H9 (cell line): ENCODE measurements around the gene IQCN. TPM values are rescaled to one million over a fixed set of nuclear protein-coding genes. Genes with fewer than 3 reads are reported as not detected.

Experiments
- DNase-seq: peaks from one replicate; pipeline ENCODE4 v3.0.0-alpha.2; 2017
- H2AFZ ChIP-seq: one replicate; pipeline ENCODE4 v1.6.1; 2013; ENCODE audit warnings: mild to moderate bottlenecking, low read length, control low read depth, moderate library complexity
- H2AK5ac ChIP-seq: 2 replicates; pipeline ENCODE4 v1.6.1; 2013; ENCODE audit warnings: low read length, control low read depth, mixed read lengths; ENCODE audit not compliant: insufficient read length
- H2BK120ac ChIP-seq: one replicate; pipeline ENCODE4 v1.6.1; 2013; ENCODE audit warnings: low read depth, mild to moderate bottlenecking, low read length, control low read depth, inconsistent platforms; ENCODE audit not compliant: poor library complexity, severe bottlenecking
- H2BK12ac ChIP-seq: 2 replicates; pipeline ENCODE4 v1.6.1; 2013; ENCODE audit warnings: low read length, control low read depth, mixed read lengths, low read depth; ENCODE audit not compliant: insufficient read length
- H2BK15ac ChIP-seq: 2 replicates; pipeline ENCODE4 v1.6.1; 2013; ENCODE audit warnings: low read depth, low read length, control low read depth
- H2BK20ac ChIP-seq: one replicate; pipeline ENCODE4 v1.6.1; 2013; ENCODE audit warnings: low read depth, mild to moderate bottlenecking, low read length, control low read depth, inconsistent platforms; ENCODE audit not compliant: poor library complexity, severe bottlenecking
- H2BK5ac ChIP-seq: 2 replicates; pipeline ENCODE4 v1.6.1; 2013; ENCODE audit warnings: low read length, control low read depth, mixed read lengths; ENCODE audit not compliant: insufficient read length
- H3K14ac ChIP-seq: 2 replicates; pipeline ENCODE4 v1.6.1; 2013; ENCODE audit warnings: low read length, control low read depth; ENCODE audit not compliant: insufficient read depth
- H3K18ac ChIP-seq: 2 replicates; pipeline ENCODE4 v1.6.1; 2013; ENCODE audit warnings: low read depth, mild to moderate bottlenecking, mixed read lengths, low read length, control low read depth; ENCODE audit not compliant: insufficient read length
- H3K23ac ChIP-seq: 2 replicates; pipeline ENCODE4 v1.6.1; 2013; ENCODE audit warnings: low read length, control low read depth, mixed read lengths, low read depth; ENCODE audit not compliant: insufficient read length
- H3K23me2 ChIP-seq: 2 replicates; pipeline ENCODE4 v1.6.1; 2013; ENCODE audit warnings: low read depth, mild to moderate bottlenecking, mixed read lengths, low read length, control low read depth; ENCODE audit not compliant: insufficient read length, poor library complexity, severe bottlenecking
- H3K27ac ChIP-seq: 2 replicates; pipeline ENCODE4 v1.5.1; 2013; ENCODE audit warnings: low read length, control low read depth, mixed read lengths, low read depth; ENCODE audit not compliant: insufficient read length
- H3K27me3 ChIP-seq: 2 replicates; pipeline ENCODE4 v1.6.1; 2013; ENCODE audit warnings: low read length, control low read depth, inconsistent platforms; ENCODE audit not compliant: insufficient read depth
- H3K4ac ChIP-seq: 2 replicates; pipeline ENCODE4 v1.6.1; 2013; ENCODE audit warnings: low read depth, mild to moderate bottlenecking, control low read depth, inconsistent platforms, low read length, moderate library complexity
- H3K4me1 ChIP-seq: 2 replicates; pipeline ENCODE4 v1.6.1; 2013; ENCODE audit warnings: low read length, control low read depth, inconsistent platforms; ENCODE audit not compliant: insufficient read depth
- H3K4me2 ChIP-seq: 2 replicates; pipeline ENCODE4 v1.6.1; 2013; ENCODE audit warnings: low read length, control low read depth, mixed read lengths; ENCODE audit not compliant: insufficient read length, insufficient read depth
- H3K56ac ChIP-seq: 2 replicates; pipeline ENCODE4 v1.6.1; 2013; ENCODE audit warnings: low read depth, mild to moderate bottlenecking, mixed read lengths, low read length, control low read depth; ENCODE audit not compliant: insufficient read length
- H3K79me1 ChIP-seq: 2 replicates; pipeline ENCODE4 v1.6.1; 2013; ENCODE audit warnings: low read depth, mild to moderate bottlenecking, moderate library complexity, low read length, control low read depth, inconsistent platforms; ENCODE audit not compliant: insufficient read depth, poor library complexity, severe bottlenecking
- H3K79me2 ChIP-seq: 2 replicates; pipeline ENCODE4 v1.6.1; 2013; ENCODE audit warnings: low read length, control low read depth, inconsistent platforms; ENCODE audit not compliant: insufficient read depth
- H3K9ac ChIP-seq: 2 replicates; pipeline ENCODE4 v1.6.1; 2013; ENCODE audit warnings: low read length, control low read depth, mixed read lengths; ENCODE audit not compliant: insufficient read length; ENCODE audit errors: extremely low read depth
- H3K9me3 ChIP-seq: one replicate; pipeline ENCODE4 v1.6.1; 2013; ENCODE audit warnings: low read depth, low read length, inconsistent platforms; ENCODE audit not compliant: control insufficient read depth
- H3T11ph ChIP-seq: one replicate; pipeline ENCODE4 v1.6.1; 2013; ENCODE audit warnings: mild to moderate bottlenecking, low read length, control low read depth, inconsistent platforms
- H4K20me1 ChIP-seq: one replicate; pipeline ENCODE4 v1.6.1; 2013; ENCODE audit not compliant: control insufficient read depth, insufficient read length, insufficient read depth
- H4K5ac ChIP-seq: 2 replicates; pipeline ENCODE4 v1.6.1; 2013; ENCODE audit warnings: low read depth, mild to moderate bottlenecking, mixed read lengths, low read length, control low read depth; ENCODE audit not compliant: insufficient read length
- H4K8ac ChIP-seq: replicated peaks from 2 replicates; pipeline ENCODE4 v1.6.1; 2013; ENCODE audit warnings: low read length, control low read depth, mixed read lengths, low read depth; ENCODE audit not compliant: insufficient read length
- H4K91ac ChIP-seq: 2 replicates; pipeline ENCODE4 v1.6.1; 2013; ENCODE audit warnings: low read depth, mild to moderate bottlenecking, moderate library complexity, mixed read lengths, low read length, control low read depth; ENCODE audit not compliant: insufficient read length
- H3K27ac Mint-ChIP-seq, 3 experiments: 2 replicates in 2 of 3; 3 replicates in 1 of 3; pipeline ENCODE4 v1.8.0; 2020 to 2021; ENCODE audit warnings: mixed read lengths in 3 of 3, mild to moderate bottlenecking in 1 of 3, moderate library complexity in 1 of 3
- H3K27me3 Mint-ChIP-seq: 2 replicates; pipeline ENCODE4 v1.8.0; 2021; ENCODE audit warnings: low read depth, mild to moderate bottlenecking, moderate library complexity, mixed read lengths
- H3K36me3 Mint-ChIP-seq, 3 experiments: 2 replicates in 2 of 3; 3 replicates in 1 of 3; pipeline ENCODE4 v1.8.0; 2020 to 2021; ENCODE audit warnings: low read depth in 3 of 3, mixed read lengths in 3 of 3; ENCODE audit not compliant: insufficient read depth in 1 of 3
- H3K4me1 Mint-ChIP-seq, 2 experiments: 2 replicates each; pipeline ENCODE4 v1.8.0; 2020; ENCODE audit warnings: mixed read lengths in 2 of 2
- H3K4me3 Mint-ChIP-seq, 2 experiments: 2 replicates in 1 of 2; 3 replicates in 1 of 2; pipeline ENCODE4 v1.8.0; 2020 to 2021; ENCODE audit warnings: mild to moderate bottlenecking in 2 of 2, mixed read lengths in 2 of 2, moderate library complexity in 1 of 2
- H3K9me3 Mint-ChIP-seq, 2 experiments: 2 replicates in 1 of 2; 3 replicates in 1 of 2; pipeline ENCODE4 v1.8.0; 2020; ENCODE audit warnings: mild to moderate bottlenecking in 2 of 2, mixed read lengths in 2 of 2, moderate library complexity in 1 of 2
- CTCF ChIP-seq: fragments of 200-600 bp; sonication (generic); conservative IDR thresholded peaks from 3 replicates; pipeline ENCODE4 v1.8.0; 2021; ENCODE audit warnings: antibody characterized with exemption, mild to moderate bottlenecking
- total RNA-seq: library from RNA; stranded (reverse); gene quantifications from 2 replicates; pipeline ENCODE4 v1.2.1, GENCODE V29; 2021

The IQCN gene
- total RNA-seq, 1 experiment from 2014 or later = 0.39 TPM

DNA sequence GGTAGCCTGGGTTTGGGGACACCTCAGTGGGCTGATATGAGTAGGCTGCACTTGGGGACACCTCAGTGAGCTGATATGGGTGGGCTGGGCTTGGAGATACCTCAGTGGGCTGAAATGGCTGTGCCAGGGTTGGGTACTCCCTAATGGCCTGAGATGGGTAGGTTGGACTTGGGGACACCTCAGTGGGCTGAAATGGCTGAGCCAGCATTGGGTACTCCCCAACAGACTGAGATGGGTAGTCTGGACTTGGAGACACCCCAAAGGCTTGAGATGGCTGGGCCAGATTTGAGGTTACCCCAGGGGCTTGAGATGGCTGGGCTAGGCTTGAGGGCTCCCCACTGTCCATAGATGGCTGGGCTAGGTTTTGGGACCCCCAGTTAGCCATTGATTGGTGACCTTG is 12.1 kb downstream of the IQCN start:
- H2BK5ac ChIP-seq = no peak overlapping the region
- no peak overlapping the region for H4K91ac ChIP-seq
- no peak overlapping the region for H4K8ac ChIP-seq
- H4K20me1 ChIP-seq = no peaks in the 10 kb centered on the region
- H3K23me2 ChIP-seq = no peaks in the 10 kb centered on the region
- H3K23ac ChIP-seq = no peak overlapping the region
- no peak overlapping the region for H2BK12ac ChIP-seq
- peaks cover 13% of the 10 kb centered on the region for H3K27me3 Mint-ChIP-seq
- no peak overlapping the region for H3T11ph ChIP-seq
- no peak overlapping the region for H3K27ac ChIP-seq
- H2AFZ ChIP-seq = no peak overlapping the region
- H3K4ac ChIP-seq = no peak overlapping the region
- no peak overlapping the region for H3K18ac ChIP-seq
- H3K9me3 Mint-ChIP-seq = no peaks in the 10 kb centered on the region; a peak in 2 of 5 replicates
- H2BK15ac ChIP-seq = no peak overlapping the region
- H3K14ac ChIP-seq = no peak overlapping the region
- no peaks in the 10 kb centered on the region for H3K4me1 ChIP-seq
- H2BK20ac ChIP-seq = no peak overlapping the region
- peak overlapping the region in 1 of 2 experiments; percentile 32; a peak in 1 of 5 replicates for H3K4me3 Mint-ChIP-seq
- no peaks in the 10 kb centered on the region for H3K27me3 ChIP-seq
- H2BK120ac ChIP-seq = no peak overlapping the region
- H3K4me1 Mint-ChIP-seq = no peaks in the 10 kb centered on the region
- H3K9me3 ChIP-seq = no peaks in the 10 kb centered on the region
- DNase-seq = no peak
- H3K4me2 ChIP-seq = no peak overlapping the region
- H3K27ac Mint-ChIP-seq = no peak overlapping the region
- H3K79me2 ChIP-seq = no peaks in the 10 kb centered on the region
- H4K5ac ChIP-seq = no peak overlapping the region
- H3K56ac ChIP-seq = no peak overlapping the region
- TF ChIP-seq CTCF = no peak
- no peak overlapping the region for H3K9ac ChIP-seq
- H2AK5ac ChIP-seq = no peak overlapping the region
- H3K36me3 Mint-ChIP-seq = peaks cover 2 to 14% (median 5%) of the 10 kb centered on the region in 3 experiments; a peak in 4 of 7 replicates
- H3K79me1 ChIP-seq = no peaks in the 10 kb centered on the region
